Right ventricle myocardium superior (tissue), 1 donor: ENCODE results near the gene TMA7B. TPM values are rescaled to one million over a fixed set of nuclear protein-coding genes. Genes with fewer than 3 reads are reported as not detected.
"Not testable (repeated sequence)": the region's sequence is repeated elsewhere in the genome, so short reads cannot be mapped to it uniquely, and the experiment has no call there.

Source experiments
- ATAC-seq: fragments of 200-7000 bp; cut with Tn5 transposase; one replicate; pipeline ENCODE4 v1.9.1; 2020; ENCODE audit warnings: mild to moderate bottlenecking; ENCODE audit not compliant: poor library complexity
- DNase-seq: peaks from one replicate; pipeline ENCODE4 v3.0.0-alpha.2; 2020
- intact Hi-C: fragments of 100-400 bp; cut with DNase I; formaldehyde crosslinking; loops from one replicate; pipeline ENCODE4 v1.11.2; 2022
- total RNA-seq: library from RNA; stranded (reverse); fragmentation: NEBNext Ultra II Directional; extraction: Animal tissue kit (Norgen Biotek cat#: 25700); gene quantifications from one replicate; pipeline ENCODE4 v1.2.1, GENCODE V29; 2021
- donor health status: DM: no; HTN: yes; CAD: no; lungs with severe emphysema.

Gene TMA7B
- total RNA-seq, 1 donor from 2014 or later: not detected

GRCh38 chr22:39967996-39968972 lies 8.1 kb downstream of the TMA7B start:
- ATAC-seq: peak; percentile 85
- intact Hi-C loops: no loop called here
- DNase-seq: peak; percentile 53

- ATAC-seq (no peak), DNase-seq (no peak)
- intact Hi-C loops: no loop called here
Observed at GRCh38 chr22:39970742-39971141, 10.5 kb downstream of the TMA7B start.

GRCh38 chr22:39972641-39973040 lies 12.4 kb downstream of the TMA7B start:
- ATAC-seq (no peak), DNase-seq (no peak)
- intact Hi-C loops: no loop called here

GRCh38 chr22:39973656-39974055 lies 13.5 kb downstream of the TMA7B start:
- DNase-seq: no peak
- ATAC-seq: peak; percentile 50

GRCh38 chr22:39974065-39974464 lies 13.9 kb downstream of the TMA7B start:
- intact Hi-C loops: no loop called here

More at GRCh38 chr22:39973656-39974055, 13.5 kb downstream of the TMA7B start:
- intact Hi-C loops: no loop called here

GRCh38 chr22:39979048-39979447 lies 18.9 kb downstream of the TMA7B start:
- ATAC-seq (no peak), DNase-seq (no peak)
- intact Hi-C loops: no loop called here

More at GRCh38 chr22:39974065-39974464, 13.9 kb downstream of the TMA7B start:
- no peak for DNase-seq
- no peak for ATAC-seq

- no peak for ATAC-seq
- DNase-seq: no peak
- intact Hi-C loops: no loop called here
Observed at GRCh38 chr22:39979458-39979857, 19.3 kb downstream of the TMA7B start.

- no peak for ATAC-seq
- intact Hi-C loops: no loop called here
- DNase-seq: no peak
Observed at GRCh38 chr22:39980596-39980995, 20.4 kb downstream of the TMA7B start.

GRCh38 chr22:39983346-39983745 lies 23.1 kb downstream of the TMA7B start:
- intact Hi-C loops: no loop called here
- no peak for DNase-seq
- ATAC-seq: no peak

- DNase-seq (no peak), ATAC-seq (no peak)
- intact Hi-C loops: no loop called here
Observed at GRCh38 chr22:39984006-39984405, 23.8 kb downstream of the TMA7B start.

- ATAC-seq: no peak
- intact Hi-C loops: no loop called here
Observed at GRCh38 chr22:39984746-39985145, 24.5 kb downstream of the TMA7B start.

GRCh38 chr22:39985383-39986035 lies 25.3 kb downstream of the TMA7B start:
- intact Hi-C loops: no loop called here
- no peak for DNase-seq
- no peak for ATAC-seq

More at GRCh38 chr22:39984746-39985145, 24.5 kb downstream of the TMA7B start:
- DNase-seq: no peak

GRCh38 chr22:39988386-39989114 lies 28.4 kb downstream of the TMA7B start:
- intact Hi-C loops: no loop called here
- DNase-seq (no peak), ATAC-seq (no peak)

GRCh38 chr22:39989633-39990032 lies 29.4 kb downstream of the TMA7B start:
- peak; percentile 48 for ATAC-seq
- no peak for DNase-seq
- intact Hi-C loops: no loop called here

GRCh38 chr22:39990686-39991085 lies 30.5 kb downstream of the TMA7B start:
- ATAC-seq (no peak), DNase-seq (no peak)
- intact Hi-C loops: no loop called here

- DNase-seq: no peak
- intact Hi-C loops: no loop called here
- no peak for ATAC-seq
Observed at GRCh38 chr22:39991159-39991860, 31.1 kb downstream of the TMA7B start.

- intact Hi-C loops: no loop called here
- DNase-seq (no peak), ATAC-seq (peak; percentile 63)
Observed at GRCh38 chr22:39992088-39992826, 32.1 kb downstream of the TMA7B start.

- ATAC-seq, intact Hi-C loops, DNase-seq: not testable (repeated sequence)
Observed at GRCh38 chr22:39992894-39993293, 32.7 kb downstream of the TMA7B start.
